A549 treated with RU486 at 1 μM for 4 hours (cell line): ENCODE results near the gene CCDC88C. TPM values are rescaled to one million over a fixed set of nuclear protein-coding genes. Genes with fewer than 3 reads are reported as not detected.

Experiments used
- total RNA-seq: library from RNA; stranded (reverse); fragments of 200-300 nt; extraction: Qiagen RNA extraction; gene quantifications from 5 replicates; pipeline ENCODE4 v1.2.3, GENCODE V29; 2022; ENCODE audit warnings: low read depth

Gene CCDC88C
- 4.9 to 7.0 TPM (median 6.5 TPM) in 5 replicates for total RNA-seq

GRCh38 chr14:91417120-91417982 lies at the start of gene CCDC88C:
Gene CCDC88C, minus strand, starts transcription at chr14:91417820. Its CDS starts 130 bp downstream, at chr14:91417690.

GRCh38 chr14:91244501-91244901 lies 173.1 kb downstream of the CCDC88C start, which contains the start of gene GPR68:
Gene GPR68, minus strand, starts transcription at chr14:91244704. Its CDS starts 9,654 bp downstream, at chr14:91235050.

Other genes with a start within 250 kb of the CCDC88C start
- gene GPR68, start 173.1 kb downstream of the CCDC88C start, total RNA-seq = 0.12 to 0.19 TPM in 2 of 5 replicates, not detected in the others
- gene PPP4R3A, start 92.5 kb upstream of the CCDC88C start, total RNA-seq = 69.5 to 87.2 TPM (median 77.2 TPM) in 5 replicates